ENCODE results near the gene PPDPF.
"Not testable (repeated sequence)": the region's sequence is repeated elsewhere in the genome, so short reads cannot be mapped to it uniquely, and the experiment has no call there.

Gene PPDPF, protein sequence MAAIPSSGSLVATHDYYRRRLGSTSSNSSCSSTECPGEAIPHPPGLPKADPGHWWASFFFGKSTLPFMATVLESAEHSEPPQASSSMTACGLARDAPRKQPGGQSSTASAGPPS

DNA sequence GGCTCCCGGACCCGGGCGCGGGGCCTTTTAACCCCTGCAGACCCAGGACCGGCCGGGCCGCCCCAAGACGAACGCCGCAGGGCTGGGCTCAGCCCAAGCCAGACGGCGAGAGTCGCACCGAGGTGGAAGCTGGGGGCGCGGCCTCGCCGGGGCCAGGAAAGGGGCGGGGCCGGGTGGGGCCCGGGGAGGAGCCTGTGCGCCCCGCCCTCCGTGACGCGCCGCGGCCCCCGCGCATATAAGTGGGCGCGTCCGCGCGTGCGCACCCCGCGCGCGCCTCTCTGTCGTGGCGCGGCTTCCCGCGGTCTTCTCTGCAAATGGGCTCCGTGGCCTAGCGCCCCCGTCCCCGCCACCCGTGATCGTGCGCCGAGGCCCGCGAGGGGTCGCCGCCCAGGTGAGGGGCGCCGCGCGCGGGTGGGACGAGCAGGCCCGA lies at the start of gene PPDPF:
PPDPF (plus strand) TSS at position 262 of the 430 bp plus-strand sequence. CDS start 544 bp downstream, outside the sequence.
- peak; percentile 83 for DNase-seq (ENCODE audit: low spot score)

DNA sequence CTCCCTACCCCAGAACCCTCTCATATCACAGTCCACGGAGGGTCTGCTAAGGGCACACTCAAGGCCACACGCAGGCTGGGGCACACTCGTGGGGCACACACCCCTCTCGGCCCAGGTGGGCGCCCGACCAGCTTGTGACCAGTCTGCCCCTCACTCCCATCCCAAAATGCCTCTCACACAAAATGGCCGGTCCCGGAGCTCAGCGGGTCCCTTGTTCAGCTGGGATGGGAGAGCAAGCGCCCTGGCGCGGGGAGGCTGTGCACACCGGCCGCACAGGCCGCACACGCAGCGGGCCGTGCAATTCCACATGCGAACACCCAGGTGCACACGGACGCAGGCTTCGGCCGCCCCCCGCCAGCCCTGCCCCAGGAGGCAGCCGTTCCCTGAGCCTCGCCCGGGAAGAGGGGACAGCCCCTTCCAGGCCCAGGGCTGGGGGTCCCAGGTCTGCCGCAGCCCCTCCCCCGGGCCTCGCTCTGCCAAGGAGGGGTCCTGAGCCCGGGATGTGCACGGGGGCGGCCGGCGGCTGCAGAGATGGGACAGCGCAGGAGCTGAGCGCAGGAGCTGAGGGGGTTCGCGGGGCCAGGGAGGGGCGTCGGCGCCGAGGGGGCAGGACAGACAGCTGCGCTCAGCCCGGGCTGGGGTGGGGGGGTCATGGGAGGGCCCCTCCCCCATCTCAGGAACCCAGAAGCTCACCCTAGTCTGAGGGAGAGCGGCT lies 49.4 kb upstream of the PPDPF start:
- no peak for DNase-seq (ENCODE audit: low spot score)

DNA sequence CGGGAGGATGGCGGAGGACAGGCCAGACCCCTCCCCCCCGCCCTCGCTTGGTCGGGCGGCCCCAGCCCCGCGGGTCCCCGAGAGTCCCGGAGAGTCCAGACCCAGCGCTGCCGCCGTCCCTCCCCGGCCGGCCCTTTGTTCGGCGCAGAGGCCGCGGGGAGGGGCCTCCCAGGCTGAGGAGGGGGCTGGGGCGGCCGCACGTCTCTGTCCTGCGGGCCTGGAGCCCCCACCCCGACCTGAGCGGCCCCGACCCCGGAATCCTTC lies 48.9 kb upstream of the PPDPF start:
- DNase-seq (ENCODE audit: low spot score) = no peak

DNA sequence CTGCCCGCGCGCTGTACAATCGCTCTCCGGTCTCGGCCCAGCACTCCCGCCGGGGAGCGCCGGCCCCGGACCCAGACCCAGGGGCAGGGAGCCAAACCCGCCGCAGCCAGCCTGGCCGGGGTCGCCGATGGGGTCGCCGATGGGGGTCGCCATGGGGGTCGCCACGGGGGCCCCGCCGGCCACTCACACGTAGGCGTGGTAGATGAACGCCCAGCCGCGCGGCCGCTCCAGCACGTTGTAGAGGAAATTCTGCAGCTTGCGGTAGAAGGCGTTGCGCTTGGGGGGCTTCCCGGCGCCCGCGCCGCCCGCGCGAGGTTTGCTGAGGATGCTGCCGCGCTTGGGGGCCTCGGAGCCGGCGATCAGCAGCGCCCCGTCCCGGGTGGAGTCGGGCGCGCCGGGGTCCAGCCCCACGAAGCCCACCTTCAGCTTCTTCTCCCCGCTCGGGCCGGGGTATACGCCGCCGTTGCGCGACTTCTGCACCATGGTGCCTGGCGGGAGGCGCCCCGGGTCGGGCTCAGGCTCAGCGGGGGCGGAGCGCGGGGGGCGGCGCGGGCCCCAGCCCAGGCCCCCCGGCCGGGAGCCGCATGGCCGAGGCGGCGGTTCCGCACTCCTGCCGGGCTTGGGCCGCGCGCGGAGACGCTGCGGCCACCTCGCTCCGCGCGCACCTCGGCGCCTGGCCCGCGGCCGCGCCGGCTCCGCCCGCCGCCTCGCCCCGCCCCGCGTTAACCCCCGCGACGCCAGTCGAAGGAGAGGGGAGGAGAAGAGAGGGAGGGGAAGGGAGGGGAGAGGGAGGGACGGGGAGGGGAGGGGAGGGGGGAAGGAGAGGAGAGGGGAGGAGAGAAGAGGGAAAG lies 48.4 kb upstream of the PPDPF start, which contains the start of gene KCNQ2:
KCNQ2 (minus strand) TSS at position 675 of the 851 bp plus-strand sequence; CDS start at position 483, 192 bp downstream.
- no peak for DNase-seq (ENCODE audit: low spot score)

DNA sequence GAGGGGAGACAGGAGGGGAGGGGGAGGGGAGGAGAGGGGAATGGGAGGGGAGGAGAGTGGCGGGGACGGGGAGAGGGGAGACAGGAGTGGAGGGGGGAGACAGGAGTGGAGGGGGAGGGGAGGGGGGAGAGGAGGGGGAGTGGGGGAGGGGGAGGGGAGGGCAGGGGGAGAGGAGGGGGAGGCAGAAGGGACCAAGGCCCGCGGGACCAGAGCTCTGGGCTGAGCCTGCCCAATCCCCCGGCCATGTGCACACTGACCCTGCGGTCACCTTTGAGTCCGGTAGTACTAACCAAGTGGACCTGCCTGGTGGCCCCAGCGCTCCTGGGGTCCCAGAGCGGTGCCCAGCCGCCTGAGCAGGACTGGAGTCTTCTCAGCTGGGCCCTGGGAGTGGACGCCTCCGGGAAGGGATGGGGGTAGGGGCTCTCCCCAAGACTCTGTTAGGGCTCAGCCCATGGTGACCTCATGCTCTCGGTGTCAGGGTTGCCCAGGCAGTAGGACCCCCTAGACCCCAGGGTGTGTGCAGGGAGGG lies 47.6 kb upstream of the PPDPF start:
- no peak for DNase-seq (ENCODE audit: low spot score)

DNA sequence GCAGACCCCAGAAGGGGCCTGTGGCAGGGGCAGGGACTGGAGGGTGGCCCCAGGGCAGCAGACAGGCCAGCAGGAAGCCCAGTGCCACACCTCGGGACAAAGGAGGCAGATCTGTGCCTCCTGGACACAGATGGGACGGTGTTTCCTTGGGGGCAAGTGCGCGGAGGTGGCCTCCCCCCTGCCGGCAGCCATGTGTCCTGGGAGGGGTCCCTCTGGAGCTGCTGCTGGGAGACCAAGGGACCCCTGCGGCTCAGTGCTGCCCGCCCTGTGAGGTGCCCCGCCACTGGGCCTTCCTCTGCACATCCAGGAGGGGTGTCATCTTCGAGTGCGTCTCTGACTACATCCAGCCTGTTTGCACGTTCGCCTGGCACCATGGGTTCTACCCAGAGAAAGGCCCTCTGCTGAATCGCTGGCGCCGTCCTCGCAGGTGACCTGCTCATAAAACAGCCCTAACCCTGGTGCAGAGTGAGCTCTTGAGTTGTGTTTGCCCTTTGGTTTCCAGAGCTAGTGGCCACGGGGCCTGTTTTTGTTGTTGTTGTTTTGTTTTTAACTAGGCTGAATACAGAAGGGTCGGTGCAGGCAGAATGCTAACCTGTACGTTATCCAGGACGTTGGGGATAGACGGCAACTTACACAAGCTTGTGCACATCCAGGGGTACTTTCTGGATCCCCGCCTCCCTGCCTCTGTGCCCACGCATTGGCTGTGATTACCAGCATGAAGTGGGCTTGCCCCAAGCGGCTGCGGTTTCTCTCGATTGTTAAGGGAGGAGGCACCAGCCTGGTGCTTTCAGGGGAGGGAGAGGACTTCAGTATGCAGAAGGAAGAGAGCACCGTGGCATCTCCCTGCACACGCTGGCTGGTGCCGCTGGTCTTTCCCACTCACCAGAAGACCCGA lies 46.8 kb upstream of the PPDPF start:
- DNase-seq (ENCODE audit: low spot score) = no peak

DNA sequence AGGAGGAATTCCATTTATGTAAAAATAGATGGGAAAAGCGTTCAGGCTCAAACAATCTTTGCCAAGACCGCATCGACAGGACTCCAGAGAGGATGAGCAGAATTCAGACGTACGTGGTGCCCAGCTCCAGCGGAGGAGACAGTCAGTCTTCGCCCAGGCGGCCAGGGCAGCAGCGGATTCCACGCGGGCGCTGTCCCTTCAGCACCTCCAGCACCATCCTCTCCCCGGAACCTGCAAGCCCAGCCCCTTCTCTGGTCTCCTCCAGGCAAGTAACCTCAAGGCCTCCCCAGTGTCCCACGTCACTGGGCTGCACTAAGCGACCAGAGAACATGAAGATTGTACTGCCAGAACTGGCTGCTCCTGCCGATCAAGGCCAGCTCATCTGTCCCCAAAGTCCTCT lies 45.4 kb upstream of the PPDPF start:
- no peak for DNase-seq (ENCODE audit: low spot score)

DNA sequence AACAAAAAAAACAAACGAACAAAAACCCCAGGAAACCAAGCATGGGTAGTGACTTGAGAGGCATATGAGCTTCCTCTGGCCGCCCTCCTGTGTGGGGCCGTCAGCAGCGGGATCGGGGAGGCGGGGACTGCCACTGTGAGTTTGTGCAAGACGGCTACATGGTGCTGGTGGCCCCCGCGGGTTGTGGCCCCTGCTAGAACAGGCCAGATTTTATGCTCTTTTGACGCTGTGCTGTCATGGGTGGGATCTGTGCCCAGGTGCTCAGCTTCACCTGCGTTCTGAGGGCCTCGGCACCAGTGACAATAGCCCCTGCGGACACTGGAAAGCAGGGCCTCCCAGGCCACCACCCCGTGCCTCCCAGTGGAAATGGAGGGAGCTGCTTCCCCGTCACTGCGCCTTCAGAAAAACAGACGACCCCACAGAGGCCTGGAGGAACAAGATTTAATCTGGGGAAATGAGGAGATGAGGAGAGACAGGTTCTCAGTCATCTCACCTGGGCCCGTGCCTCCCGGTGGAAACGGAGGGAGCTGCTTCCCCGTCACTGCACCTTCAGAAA lies 43.4 kb upstream of the PPDPF start:
- DNase-seq (ENCODE audit: low spot score) = no peak

DNA sequence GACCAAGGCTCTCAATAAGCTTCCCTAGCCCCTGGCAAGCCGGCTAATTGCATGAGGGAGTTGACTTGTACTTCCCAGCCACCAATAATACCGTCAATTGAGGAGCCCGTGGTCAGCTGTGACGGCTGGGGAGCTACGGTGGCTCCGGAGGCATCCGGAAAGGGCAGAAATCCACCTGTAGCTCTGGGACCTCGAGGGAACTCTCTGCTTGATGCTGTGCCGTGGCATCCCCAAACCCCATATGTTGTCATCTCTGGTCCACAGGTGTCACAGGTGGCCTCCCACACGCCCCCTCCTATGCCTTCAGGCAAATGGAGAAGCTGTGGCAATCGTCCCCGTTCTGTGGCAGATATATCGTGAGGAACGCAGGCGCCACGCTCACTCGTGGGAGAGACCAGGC lies 42.6 kb upstream of the PPDPF start:
- DNase-seq (ENCODE audit: low spot score) = no peak

DNA sequence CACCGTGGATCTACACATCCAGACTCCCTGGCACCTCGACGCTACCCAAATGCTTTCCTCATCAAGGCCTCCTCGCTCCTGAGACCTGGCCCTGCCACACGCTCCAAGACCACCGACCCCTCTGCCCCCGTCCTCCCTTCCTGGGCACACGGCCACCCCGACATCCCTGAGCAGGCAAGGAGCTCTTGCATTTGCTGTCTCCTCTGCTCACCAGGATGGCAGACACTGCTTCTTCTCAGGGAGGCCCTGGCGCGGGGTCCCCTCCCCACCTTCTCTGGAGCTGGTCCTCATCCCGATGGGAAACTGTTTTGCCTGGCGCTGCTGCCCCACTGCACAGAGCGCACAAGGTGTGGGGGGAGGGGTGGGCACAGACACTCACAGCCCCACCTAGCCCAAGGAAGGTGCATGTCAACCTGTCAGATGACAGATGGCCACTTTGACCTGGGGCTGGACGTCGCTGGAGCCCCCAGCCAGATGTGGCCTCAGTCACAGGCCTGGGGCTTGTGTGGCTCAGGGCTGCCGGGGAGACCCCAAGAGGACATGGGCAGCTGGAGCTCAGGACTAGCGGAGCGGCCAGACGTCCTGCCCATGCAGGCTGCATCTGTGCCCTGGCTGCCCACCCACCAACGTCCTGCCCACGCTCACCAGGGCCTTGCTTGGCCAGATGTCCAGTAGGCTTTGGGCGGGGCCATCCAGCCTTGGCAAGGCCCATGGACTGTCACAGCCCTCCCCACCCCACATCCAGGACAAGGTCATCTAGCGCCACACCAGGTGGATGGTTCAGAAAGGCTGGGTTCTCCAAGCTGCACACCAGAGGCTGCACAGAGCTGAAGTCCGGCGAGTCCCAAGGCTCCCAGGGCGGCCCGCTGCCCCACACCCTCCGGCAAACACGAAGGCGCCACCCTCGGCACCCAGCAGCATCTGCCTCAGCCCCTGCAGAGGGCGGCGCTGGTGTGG lies 41.9 kb upstream of the PPDPF start:
- no peak for DNase-seq (ENCODE audit: low spot score)

DNA sequence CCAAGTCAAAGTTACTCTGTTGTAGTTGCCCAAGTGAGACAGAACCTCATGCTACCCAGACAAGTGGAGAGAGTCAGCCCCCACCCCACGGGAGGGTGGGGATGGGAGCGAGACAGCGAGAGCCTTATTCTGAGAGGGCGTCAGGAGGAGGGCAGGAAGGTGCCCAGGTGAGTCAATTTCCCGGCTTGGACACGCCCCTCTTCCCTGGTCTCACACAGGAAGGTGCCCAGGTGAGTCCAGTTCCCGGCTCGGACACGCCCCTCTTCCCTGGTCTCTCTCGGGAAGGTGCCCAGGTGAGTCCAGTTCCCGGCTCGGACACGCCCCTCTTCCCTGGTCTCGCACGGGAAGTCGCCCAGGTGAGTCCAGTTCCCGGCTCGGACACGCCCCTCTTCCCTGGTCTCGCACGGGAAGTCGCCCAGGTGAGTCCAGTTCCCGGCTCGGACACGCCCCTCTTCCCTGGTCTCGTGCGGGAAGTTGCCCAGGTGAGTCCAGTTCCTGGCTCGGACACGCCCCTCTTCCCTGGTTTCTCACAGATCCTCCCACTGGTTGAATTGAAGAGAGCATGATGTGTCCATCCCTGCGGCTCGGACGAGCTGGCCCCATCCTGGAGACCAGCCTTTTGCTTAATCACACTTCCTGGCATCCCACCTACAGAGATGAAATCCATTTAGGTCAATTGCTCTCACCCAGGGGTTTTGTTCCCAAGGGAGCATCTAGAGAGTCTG lies 40.7 kb upstream of the PPDPF start:
- DNase-seq (ENCODE audit: low spot score) = not testable (repeated sequence)

DNA sequence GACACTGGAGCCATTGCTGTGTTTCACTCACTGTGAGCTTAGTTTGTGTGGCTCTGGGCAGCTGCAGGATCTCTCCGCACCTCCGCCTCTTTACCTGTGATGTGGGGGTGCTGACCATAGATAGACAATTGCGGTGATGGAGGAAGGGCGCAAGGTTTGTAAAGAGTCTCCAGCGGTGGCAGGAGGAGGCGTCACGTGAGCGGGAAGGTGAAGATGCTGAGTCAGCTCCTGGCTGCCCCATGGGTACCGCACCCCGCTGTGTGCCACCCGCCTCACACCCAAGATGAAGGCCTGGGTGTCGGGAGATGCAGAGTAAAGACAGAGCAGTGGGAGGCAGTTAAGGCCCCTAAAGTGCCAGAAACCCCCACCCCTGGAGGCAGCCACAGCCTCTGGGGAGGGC lies 39.1 kb upstream of the PPDPF start:
- DNase-seq (ENCODE audit: low spot score) = no peak

DNA sequence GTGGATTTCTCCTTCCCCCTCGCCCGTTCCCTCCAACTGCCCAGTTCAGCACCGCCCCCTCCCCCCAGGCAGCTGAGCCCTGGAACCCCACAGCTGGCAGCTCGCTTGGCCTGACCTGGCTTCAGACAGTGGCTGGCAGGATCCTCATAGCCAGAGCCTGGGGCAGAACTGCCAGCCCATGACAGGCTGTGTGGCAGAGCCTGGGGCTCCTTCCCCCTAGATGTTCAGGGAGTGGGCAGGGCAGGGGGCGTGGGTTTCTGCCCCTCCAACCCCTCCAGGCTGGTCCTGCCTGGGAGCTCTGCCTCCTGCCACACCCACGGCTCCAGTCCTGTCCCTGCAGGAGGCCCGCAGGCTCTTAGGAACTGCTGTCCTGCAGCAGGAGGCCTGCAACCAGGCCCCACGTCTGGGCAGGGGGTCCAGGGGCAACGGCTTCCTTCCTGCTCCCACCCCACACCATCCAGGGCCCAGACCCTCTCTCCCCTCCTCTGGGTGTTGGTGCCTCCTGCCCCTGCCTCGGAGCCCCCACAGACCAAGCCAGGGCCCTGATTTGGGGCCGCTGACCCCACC lies 38.5 kb upstream of the PPDPF start:
- DNase-seq (ENCODE audit: low spot score) = no peak

DNA sequence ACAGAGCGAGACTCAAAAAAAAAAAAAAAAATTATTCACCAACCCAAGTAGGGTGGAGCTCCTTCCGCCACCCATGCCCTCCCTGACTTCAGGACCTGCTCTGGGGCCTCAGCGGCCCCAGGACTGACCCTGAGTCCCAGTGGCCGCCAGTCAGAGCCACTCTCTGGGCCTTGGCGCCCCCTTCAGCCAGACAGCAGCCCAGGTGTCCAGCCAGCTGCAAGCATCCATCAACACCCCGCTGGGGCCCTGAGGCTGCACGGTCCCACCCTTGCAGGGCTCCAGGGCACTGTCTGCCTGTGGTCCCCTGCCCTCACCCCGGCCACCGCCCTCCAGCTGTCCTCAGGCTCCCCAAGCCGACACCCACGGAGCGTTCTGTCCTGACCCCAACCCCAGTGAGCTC lies 36.7 kb upstream of the PPDPF start:
- no peak for DNase-seq (ENCODE audit: low spot score)

DNA sequence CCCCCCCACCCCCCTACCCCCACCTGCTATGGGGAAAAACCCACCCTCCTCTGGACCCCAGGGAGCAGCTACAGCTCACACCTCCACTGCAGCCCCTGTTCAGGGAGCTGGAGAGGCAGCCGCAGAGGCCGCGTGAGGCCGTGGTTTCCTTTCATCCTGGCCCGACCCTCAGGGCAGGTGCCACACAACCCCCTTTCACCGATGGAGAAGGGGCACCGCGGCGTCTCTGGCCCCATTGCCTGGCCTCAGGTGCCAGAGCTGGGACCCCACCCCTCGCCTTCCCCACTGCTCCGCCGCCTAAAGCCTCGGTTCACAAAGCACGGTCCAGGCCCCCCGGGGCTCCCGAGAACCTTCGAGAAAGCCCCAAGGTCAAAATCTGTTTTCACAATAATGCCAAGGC lies 36.3 kb upstream of the PPDPF start:
- DNase-seq (ENCODE audit: low spot score) = no peak

DNA sequence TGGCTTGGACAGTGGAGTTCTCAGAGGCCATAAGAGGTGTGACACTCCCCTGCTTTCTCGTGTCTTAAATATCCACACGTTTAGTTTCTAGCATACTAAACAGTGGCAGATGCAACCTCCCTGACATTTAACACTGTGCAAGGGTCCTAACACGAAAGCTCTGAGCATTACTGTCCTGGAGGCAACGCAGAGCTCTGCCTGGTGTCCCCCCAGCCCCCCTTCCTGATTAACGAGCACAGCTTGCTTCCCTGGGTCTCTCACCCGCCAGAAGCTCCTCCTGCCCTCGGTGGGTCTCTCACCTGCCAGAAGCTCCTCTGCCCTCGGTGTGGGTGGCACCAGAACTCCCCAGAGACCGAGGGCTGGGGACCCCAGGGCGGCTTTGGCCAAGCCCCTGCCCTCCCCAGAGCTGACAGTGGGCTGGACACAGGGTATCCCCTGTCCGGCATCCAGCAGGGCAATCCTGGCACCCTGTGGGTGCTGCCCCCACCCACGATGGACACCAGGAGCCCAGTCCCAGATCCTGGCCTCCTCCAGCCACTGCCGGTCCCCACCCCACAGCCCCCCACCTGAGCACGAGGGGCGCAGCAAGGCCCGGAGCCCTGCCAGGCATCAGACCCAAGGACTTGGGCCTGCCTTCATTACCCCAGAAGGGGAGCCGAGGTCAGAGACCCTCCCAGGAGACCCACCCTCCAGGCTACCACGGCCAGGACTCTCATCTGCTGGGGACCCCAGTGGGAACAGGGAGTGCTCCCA lies 35.7 kb upstream of the PPDPF start:
- DNase-seq (ENCODE audit: low spot score) = no peak

DNA sequence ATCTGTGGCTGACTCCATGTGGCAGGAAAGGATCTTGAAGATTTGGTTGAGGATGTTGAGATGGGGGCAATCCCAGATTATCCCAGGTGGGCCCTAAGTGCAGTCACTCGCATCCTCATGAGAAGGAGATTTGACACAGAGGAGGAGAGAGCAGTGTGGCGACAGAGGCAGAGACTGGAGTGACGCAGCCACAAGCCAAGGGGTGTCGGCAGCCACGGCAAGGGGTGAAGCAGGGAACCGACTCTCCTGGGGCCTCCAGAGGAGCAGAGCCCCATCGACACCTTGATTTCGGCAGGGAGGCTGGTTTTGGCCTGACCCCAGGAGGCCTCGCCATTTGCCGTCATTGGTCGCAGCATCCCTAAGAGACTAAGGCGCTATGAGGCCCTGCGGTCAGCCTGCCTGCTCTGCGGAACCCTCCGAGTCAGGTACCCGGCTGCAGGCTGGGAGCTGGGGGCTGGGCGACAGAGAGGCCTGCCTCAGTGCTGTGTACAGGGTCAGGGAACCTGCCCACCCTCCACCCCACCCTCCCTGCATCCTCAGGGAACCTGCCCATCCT lies 34.2 kb upstream of the PPDPF start:
- DNase-seq (ENCODE audit: low spot score) = no peak

DNA sequence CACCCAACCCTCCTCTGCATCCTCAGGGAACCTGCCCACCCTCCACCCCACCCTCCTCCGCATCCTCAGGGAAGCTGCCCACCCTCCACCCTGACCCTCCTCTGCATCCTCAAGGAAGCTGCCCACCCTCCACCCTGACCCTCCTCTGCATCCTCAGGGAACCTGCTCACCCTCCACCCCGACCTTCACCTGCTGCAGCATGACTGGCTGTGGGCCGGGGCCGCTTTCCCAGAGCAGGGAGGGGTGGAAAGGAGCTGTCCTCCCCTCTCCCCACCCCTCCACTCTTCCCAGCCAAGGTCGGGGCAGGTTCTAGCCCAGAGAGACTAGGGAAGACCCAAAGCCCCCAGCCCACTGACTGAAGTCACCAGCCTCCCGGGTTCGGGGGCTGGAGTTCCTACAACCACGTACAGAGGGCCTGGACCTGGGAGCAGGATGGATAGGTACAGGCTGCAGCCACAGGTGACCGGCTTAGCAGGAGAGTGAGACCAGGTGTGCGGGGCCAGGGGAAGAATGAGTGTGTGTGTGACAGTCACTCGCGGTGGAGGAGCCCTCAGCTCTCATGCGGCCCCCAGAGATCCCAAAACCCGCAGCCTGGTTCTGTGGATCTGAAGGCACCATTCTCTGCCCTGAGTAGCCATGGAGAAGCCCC lies 33.3 kb upstream of the PPDPF start:
- no peak for DNase-seq (ENCODE audit: low spot score)

Measured in RKO (cell line).